ENCODE data around the gene PHF24. TPM values are rescaled to one million over a fixed set of nuclear protein-coding genes. Genes with fewer than 3 reads are reported as not detected.

PHF24 gene
- total and polyA plus RNA-seq, 10 of the 15 experiments (the other 5 are each of a cell fraction or from before 2014, with no cell fraction given): 0.02 to 0.04 TPM; not detected in 8

DNA sequence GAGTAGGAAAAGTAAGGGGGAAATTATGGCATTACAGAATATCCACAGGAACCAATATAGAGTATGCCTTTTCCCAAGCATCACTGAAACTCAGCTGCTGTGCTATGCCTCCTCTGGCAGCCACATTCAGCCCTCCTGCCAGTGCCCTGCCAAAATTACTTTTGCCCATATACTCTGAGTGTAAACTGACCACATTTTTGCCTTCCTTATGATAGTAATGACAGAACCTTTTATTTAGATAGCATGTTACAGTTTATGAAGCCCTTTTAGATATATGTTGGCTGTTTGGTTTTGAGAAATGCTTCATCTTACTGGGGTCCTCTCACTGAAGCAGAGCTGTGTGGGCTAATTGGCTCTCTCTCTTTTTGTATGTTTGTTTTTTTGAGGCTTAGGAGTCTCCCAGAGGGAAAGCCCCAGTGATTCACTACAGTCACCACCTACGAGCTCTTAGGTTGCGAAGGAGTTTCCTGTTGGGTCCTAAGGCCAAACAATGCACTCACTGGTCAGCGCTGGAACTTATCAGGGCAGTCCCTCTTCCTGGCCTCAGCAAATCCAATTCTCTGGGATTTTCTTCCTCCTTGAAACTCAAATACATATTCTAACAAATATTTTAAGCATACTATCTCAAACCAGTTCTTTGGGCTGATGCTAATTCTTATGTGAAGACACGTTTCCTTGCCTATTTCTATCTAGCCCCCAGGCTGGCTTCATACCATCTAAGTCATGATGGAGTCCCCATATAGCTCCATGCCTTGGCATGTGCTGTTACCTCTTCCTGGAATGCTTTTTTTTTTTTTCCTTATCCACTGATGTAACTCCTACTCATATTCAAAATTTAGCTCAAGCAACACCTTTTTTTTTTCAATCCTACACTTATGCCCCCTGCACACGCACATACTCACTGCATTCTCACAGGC is 3.7 kb downstream of the PHF24 start:
- no peaks in the 10 kb centered on the region for H3K9me3 ChIP-seq (replicated peaks; ENCODE audit: control insufficient read depth, insufficient read depth, low read length)
- ATAC-seq: peak; percentile 85
- H2AFZ ChIP-seq (ENCODE audit: control insufficient read depth, low read depth, low read length): no peak overlapping the region
- ChIA-PET CTCF (interaction anchor here (0.6 to 1.5 kb wide), 9 partner anchors 10 to 135 kb away, joined by 3 to 7 read pairs (median 3); partner anchors contain the start of gene PIGO), POLR2A (no interaction called here), RAD21 (ENCODE audit: unreplicated experiment) (interaction anchor here (0.6 to 1.9 kb wide), 3 partner anchors 23 to 118 kb away, joined by 3 to 8 read pairs (median 4); partner anchors contain the start of gene FANCG), SMC1A (ENCODE audit: uncharacterized antibody, unreplicated experiment) (interaction anchor here (0.9 to 3.4 kb wide), 6 partner anchors 10 to 89 kb away, joined by 3 to 16 read pairs (median 3); no protein-coding TSS in a partner anchor)
- H3K36me3 ChIP-seq (ENCODE audit: control insufficient read depth in 2 of 2, insufficient read depth in 2 of 2, low read length in 1 of 2): no peaks in the 10 kb centered on the region
- no peak overlapping the region for H3K4me2 ChIP-seq (ENCODE audit: control insufficient read depth, insufficient read depth)
- intact Hi-C loops (cut with micrococcal nuclease; ENCODE audit: unreplicated experiment) (no loop called here), in situ Hi-C loops (cut with MboI) (no loop called here)
- BruUV-seq (replicated peaks): no TSS peak
- H4K20me1 ChIP-seq (ENCODE audit: control insufficient read depth, insufficient read depth): no peaks in the 10 kb centered on the region
- peaks cover 8 to 25% of the 10 kb centered on the region in 2 experiments for H3K27me3 ChIP-seq (replicated peaks in 1 of 2; ENCODE audit: control insufficient read depth in 2 of 2, insufficient read depth in 2 of 2, low read length in 1 of 2)
- TF ChIP-seq ASH2L (IDR thresholded peaks at IDR 0.05; ENCODE audit: borderline replicate concordance, low read depth): no peak
- TF ChIP-seq ESRRA (IDR thresholded peaks at IDR 0.05; ENCODE audit: low read length): no peak
- peak in 1 of 2 experiments; percentile 22; a peak in 1 of 3 replicates for TF ChIP-seq EGR1 (IDR thresholded peaks at IDR 0.05; ENCODE audit: borderline replicate concordance in 1 of 2, low read depth in 2 of 2, low read length in 2 of 2)
- 0 out of 2 replicates have a peak, but pooled peaks have one; percentile 14 for TF ChIP-seq DPF2 (IDR thresholded peaks at IDR 0.05)
- TF ChIP-seq RB1 (IDR thresholded peaks at IDR 0.05; ENCODE audit: borderline replicate concordance): no peak
- 0 out of 2 replicates have a peak, but pooled peaks have one; percentile 27 for TF ChIP-seq IKZF1 (conservative IDR thresholded peaks at IDR 0.05)
- TF ChIP-seq JUNB (IDR thresholded peaks at IDR 0.05): peak; percentile 33; the same call in 1 of the 2 replicates
- TF ChIP-seq, protein P1, sequence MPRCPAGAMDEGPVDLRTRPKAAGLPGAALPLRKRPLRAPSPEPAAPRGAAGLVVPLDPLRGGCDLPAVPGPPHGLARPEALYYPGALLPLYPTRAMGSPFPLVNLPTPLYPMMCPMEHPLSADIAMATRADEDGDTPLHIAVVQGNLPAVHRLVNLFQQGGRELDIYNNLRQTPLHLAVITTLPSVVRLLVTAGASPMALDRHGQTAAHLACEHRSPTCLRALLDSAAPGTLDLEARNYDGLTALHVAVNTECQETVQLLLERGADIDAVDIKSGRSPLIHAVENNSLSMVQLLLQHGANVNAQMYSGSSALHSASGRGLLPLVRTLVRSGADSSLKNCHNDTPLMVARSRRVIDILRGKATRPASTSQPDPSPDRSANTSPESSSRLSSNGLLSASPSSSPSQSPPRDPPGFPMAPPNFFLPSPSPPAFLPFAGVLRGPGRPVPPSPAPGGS (IDR thresholded peaks at IDR 0.05; ENCODE audit: borderline replicate concordance, insufficient read depth, low read depth, low read length, poor library complexity, severe bottlenecking): peak; percentile 31
- TF ChIP-seq GABPA (IDR thresholded peaks at IDR 0.05; ENCODE audit: low read depth): no peak
- peak; percentile 34; the same call in 1 of the 2 replicates for TF ChIP-seq FOXM1 (IDR thresholded peaks at IDR 0.05; ENCODE audit: low read depth, low read length)
- TF ChIP-seq NR2C2 (IDR thresholded peaks at IDR 0.05; ENCODE audit: borderline replicate concordance, control insufficient read depth, insufficient read length, low read depth): no peak
- TF ChIP-seq IKZF2 (IDR thresholded peaks at IDR 0.05): peak in 1 of 2 experiments; percentile 24; a peak in 2 of 4 replicates
- H3K4me3 ChIP-seq: no peak overlapping the region
- FAIRE-seq: no peak
- no peak overlapping the region for H3K9ac ChIP-seq (ENCODE audit: control insufficient read depth, insufficient read depth, low read length)
- no peaks in the 10 kb centered on the region for H3K4me1 ChIP-seq (ENCODE audit: control insufficient read depth, insufficient read depth, low read length)
- no peak for DNase-seq (ENCODE audit: low read depth, low spot score)
- no peak overlapping the region for H3K27ac ChIP-seq (ENCODE audit: control insufficient read depth, insufficient read depth)
- WGBS (ENCODE audit: insufficient coverage, insufficient replicate concordance, low lambda C conversion rate, missing lambda C conversion rate): 19% methylated on average over 5 of the region's 5 CpGs
- H3K79me2 ChIP-seq (ENCODE audit: control insufficient read depth, insufficient read depth, low read length): no peaks in the 10 kb centered on the region
